ENCODE data around the gene CCDC91.

DNA sequence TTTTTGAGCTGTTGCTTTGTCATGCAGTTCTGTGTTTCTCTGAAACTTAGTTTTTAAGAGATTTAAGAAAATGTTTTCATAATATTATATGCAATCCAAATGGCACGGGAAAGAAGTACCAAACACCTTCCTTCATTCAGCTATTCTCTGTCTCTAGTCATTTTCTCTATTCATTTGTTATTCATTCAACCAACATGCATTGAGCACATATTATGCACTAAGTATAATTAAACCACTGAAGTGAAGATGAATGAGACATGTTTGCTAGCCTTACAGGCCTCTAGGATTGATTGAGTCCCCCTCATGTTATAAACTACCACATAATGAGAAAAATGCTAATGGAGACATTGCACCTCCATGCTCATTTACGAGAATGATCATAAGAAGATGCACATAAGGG is 45.7 kb upstream of the CCDC91 start:
- TF ChIP-seq, protein P1, sequence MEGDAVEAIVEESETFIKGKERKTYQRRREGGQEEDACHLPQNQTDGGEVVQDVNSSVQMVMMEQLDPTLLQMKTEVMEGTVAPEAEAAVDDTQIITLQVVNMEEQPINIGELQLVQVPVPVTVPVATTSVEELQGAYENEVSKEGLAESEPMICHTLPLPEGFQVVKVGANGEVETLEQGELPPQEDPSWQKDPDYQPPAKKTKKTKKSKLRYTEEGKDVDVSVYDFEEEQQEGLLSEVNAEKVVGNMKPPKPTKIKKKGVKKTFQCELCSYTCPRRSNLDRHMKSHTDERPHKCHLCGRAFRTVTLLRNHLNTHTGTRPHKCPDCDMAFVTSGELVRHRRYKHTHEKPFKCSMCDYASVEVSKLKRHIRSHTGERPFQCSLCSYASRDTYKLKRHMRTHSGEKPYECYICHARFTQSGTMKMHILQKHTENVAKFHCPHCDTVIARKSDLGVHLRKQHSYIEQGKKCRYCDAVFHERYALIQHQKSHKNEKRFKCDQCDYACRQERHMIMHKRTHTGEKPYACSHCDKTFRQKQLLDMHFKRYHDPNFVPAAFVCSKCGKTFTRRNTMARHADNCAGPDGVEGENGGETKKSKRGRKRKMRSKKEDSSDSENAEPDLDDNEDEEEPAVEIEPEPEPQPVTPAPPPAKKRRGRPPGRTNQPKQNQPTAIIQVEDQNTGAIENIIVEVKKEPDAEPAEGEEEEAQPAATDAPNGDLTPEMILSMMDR (IDR thresholded peaks at IDR 0.05) = no peak
- no peak for TF ChIP-seq POLR2AphosphoS5 (IDR thresholded peaks at IDR 0.05)

All from suprapubic skin (tissue), 3 donors.